Measurements from ENCODE around the gene TTYH2.

DNA sequence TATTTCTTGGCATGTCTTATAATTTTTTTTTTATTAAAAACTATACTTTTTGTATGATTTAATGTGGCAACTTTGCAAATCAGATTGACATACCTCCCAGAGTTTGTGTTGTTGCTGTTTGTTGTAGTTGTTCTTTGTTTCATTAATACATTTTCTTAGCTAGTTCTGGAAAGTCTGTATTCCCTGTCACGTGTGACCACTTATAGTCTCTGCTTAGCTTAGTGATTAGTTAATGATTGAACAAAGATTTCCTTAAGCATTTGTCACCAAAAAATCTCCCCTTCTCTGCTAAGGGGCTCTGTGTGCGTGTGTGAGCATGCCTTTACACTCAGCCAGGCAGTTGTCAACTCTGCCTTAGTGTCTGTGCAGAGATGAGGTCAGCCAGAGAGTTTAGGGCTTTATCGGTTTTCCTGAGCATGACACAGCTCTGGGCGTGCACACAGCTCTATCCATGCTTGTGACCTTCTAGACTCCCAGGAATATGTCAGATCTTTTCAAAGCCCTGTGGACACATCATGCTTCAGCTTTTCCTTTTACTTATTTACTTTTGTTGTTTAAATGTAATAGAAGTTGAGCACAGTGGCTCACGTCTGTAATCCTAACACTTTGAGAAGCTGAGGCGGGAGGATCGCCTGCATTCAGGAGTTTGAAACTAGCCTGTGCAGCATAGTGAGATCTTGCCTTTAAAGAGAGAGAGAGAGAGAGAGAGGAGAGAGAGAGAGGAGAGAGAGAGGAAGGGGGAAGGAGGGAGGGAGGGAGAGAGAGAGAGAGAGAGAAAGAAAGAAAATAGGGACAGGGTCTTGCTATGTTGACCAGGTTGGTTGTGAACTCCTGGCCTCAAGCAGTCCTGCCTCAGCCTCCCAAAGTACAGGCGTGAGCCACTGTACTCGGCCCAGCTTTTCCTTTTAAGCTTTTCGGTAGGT, 82.5 kb downstream of the TTYH2 start:
- TF ChIP-seq CTCF (IDR thresholded peaks at IDR 0.05; ENCODE audit: low read depth, low read length) (no peak), POLR2A (IDR thresholded peaks at IDR 0.05; ENCODE audit: extremely low read depth, insufficient read length) (no peak), MYC (IDR thresholded peaks at IDR 0.05; ENCODE audit: low read depth, low read length) (no peak)
- TF ChIP-seq, protein P1, sequence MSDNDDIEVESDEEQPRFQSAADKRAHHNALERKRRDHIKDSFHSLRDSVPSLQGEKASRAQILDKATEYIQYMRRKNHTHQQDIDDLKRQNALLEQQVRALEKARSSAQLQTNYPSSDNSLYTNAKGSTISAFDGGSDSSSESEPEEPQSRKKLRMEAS (IDR thresholded peaks at IDR 0.05; ENCODE audit: low read depth, low read length), result no peak

All from NB4 (cell line).